Panc1 (cell line): ENCODE data around the gene GRIN2A.

ENCODE experiments used
- POLR2AphosphoS5 ChIP-seq: IDR thresholded peaks from 2 replicates; pipeline ENCODE4 v1.6.1; 2012; ENCODE audit warnings: mild to moderate bottlenecking, low read depth, low read length, moderate library complexity
- SIN3A ChIP-seq: IDR thresholded peaks from 2 replicates; pipeline ENCODE4 v1.6.1; 2012; ENCODE audit warnings: low read depth, mild to moderate bottlenecking, low read length, moderate library complexity, borderline replicate concordance; ENCODE audit not compliant: insufficient read depth
- TF ChIP-seq, protein P1 (sequence below): fragments of 450-650 bp; IDR thresholded peaks from 2 replicates; pipeline ENCODE4 v1.5.1; 2017; ENCODE audit warnings: mild to moderate bottlenecking

DNA sequence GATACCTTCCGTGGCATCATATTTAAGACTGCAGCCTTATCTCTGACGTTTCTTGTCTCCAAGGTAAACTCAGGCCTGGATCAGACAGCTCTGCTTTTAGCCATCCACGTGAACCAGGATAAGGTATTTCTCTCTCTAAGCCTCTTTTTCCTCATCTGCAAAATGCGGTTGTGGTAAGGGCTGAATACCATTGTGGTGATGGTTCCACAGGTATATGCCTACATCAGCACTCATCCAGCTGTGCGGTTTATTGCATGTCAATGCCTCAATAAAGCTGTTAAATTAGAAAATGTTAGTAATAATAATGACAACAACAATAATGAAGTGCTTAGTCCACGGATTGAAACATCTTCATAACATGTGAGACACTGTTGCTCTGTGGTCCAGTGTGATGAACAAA, 104.4 kb downstream of the GRIN2A start:
- TF ChIP-seq, protein P1, sequence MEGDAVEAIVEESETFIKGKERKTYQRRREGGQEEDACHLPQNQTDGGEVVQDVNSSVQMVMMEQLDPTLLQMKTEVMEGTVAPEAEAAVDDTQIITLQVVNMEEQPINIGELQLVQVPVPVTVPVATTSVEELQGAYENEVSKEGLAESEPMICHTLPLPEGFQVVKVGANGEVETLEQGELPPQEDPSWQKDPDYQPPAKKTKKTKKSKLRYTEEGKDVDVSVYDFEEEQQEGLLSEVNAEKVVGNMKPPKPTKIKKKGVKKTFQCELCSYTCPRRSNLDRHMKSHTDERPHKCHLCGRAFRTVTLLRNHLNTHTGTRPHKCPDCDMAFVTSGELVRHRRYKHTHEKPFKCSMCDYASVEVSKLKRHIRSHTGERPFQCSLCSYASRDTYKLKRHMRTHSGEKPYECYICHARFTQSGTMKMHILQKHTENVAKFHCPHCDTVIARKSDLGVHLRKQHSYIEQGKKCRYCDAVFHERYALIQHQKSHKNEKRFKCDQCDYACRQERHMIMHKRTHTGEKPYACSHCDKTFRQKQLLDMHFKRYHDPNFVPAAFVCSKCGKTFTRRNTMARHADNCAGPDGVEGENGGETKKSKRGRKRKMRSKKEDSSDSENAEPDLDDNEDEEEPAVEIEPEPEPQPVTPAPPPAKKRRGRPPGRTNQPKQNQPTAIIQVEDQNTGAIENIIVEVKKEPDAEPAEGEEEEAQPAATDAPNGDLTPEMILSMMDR, result no peak
- TF ChIP-seq POLR2AphosphoS5 (no peak), SIN3A (no peak)
